Measurements from ENCODE around the gene RPA3. TPM values are rescaled to one million over a fixed set of nuclear protein-coding genes. Genes with fewer than 3 reads are reported as not detected.
A peak's percentile ranks its signal among the peaks of the same experiment; 100 is the strongest.

The RPA3 gene
- 25.2 TPM for total RNA-seq
- long read RNA-seq, partial matches to known transcripts: 19 of 22 reads
- long read RNA-seq, other reads (novel, unspliced or antisense): 2 of 22 reads

DNA sequence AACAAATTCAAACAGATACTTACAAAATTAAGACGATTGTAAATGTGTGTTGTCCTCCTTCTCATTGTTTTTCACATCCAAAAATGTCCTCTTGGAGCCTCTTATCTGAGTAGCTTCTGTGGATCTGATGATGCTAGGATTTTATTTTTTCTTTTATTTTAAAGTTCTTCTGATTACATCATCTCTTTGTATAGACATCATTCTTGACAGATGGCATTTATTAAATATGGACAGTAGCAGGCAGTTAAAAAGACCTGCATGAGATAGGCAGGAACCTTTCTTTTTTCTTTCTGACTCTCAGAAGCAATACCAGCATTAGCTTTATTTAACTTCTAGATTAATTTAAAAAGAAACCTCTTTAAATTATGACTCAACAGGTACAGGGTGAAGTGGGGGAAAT, at the start of gene RPA3:
RPA3 (minus strand) TSS at position 116 of the 400 bp plus-strand sequence. CDS start 78,189 bp downstream, outside the sequence.
- DNase-seq (no peak), ATAC-seq (no peak)
- intact Hi-C loops (cut with micrococcal nuclease): no loop called here

GRCh38 chr7:7766671-7767070, 48.3 kb upstream of the RPA3 start:
- DNase-seq: no peak
- intact Hi-C loops (cut with micrococcal nuclease): no loop called here
- ATAC-seq: no peak

- intact Hi-C loops (cut with micrococcal nuclease): no loop called here
- DNase-seq (no peak), ATAC-seq (no peak)
Measured at GRCh38 chr7:7765422-7765821, 47.0 kb upstream of the RPA3 start.

DNA sequence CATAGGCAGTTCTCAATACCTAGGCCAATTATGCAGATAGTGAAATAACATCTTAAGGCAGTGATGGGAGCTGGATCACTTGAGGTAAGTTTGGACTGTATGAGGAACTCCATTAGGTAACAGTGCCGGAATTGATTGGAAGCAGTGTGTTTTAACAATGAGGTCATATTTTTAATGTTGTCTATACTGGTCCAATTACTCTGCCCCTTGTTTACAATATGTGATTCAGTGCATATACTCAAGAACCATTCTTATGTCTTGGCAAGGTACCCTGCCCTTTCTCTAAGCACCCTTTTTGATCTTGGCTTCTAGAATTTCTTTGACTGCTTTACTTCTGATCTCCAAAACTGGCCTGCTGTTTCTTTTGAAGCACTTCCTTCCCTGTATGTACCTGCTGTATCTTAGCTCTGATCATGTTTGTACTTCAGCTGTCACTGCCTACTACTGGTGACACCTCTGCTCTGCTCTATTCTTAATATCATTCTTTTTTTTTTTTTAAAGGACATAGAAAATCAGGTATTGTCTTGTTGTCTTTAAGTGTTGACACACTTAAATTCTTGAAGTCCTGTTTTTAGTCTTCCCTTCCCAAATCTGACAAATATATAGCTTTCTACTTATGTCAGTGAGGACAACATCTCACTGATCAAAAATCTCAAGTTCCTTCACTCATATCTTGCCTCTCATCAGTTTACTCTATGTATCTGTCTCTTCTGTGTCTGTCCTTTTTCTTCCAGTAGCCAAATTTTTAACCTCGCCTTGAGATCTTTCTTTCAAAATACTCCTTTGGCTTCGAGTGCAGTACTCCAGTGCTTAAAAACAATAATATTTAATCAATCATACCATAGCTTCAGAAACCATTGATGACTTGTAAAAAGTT, 46.4 kb upstream of the RPA3 start:
- DNase-seq (no peak), ATAC-seq (no peak)
- intact Hi-C loops (cut with micrococcal nuclease): loop anchor here (5.0 kb wide), 1 partner anchor 82 kb away; no protein-coding TSS in a partner anchor

- intact Hi-C loops (cut with micrococcal nuclease): loop anchor here (5.0 kb wide), 1 partner anchor 80 kb away; no protein-coding TSS in a partner anchor
- ATAC-seq (peak; percentile 71), DNase-seq (no peak)
Measured at GRCh38 chr7:7761974-7762779, 43.8 kb upstream of the RPA3 start.

DNA sequence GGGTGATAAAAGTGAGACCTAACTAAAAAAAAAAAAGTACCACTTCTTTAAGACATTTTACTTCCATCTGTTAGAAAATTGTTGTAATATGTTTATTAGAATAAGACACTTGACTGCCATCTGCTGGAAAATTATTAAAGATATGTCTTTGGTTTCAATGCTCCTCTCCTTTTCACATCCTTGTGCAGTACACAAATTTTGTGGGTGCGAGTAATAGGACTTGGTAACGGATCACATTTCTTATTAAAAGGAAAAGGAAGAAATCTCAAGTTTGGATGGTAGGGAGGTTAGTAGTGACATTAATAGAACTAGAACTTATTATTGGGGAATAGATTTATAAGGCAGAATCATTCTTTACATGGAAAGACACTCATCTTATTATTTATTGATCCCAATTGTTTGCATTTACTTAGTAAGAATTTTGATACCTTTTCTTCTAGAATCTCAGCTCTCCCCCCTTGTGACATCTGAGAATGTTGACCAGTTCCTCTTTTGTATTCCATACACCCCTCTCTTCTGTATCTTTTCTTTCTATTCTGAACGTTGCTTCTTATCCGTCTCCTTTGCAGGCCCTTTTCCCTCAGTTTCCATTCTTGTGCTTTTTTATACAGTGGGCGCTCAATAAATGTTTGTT, 43.0 kb upstream of the RPA3 start:
- intact Hi-C loops (cut with micrococcal nuclease): loop anchor here (5.0 kb wide), 1 partner anchor 79 kb away; no protein-coding TSS in a partner anchor
- ATAC-seq (peak; percentile 74), DNase-seq (no peak)

DNA sequence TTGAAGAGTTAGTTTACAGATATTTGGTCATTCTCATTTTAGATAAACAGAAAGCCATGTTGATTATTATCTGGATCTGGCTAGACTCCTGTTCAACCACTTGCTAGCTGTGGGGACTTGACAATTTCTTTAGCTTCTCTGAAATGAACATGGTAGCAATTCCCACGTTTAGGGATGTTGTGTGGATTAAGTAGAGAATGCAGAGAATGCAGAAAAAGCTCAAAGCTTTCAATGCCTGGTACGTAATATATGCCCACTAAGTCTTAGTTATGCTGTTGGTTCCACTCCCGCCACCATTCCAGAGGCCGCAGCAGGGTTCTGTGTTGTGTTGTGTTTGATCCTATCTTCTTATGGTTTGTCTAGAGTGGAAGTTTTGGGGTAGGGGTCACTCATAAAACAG, 39.2 kb upstream of the RPA3 start:
- intact Hi-C loops (cut with micrococcal nuclease): no loop called here
- ATAC-seq: no peak
- no peak for DNase-seq

DNA sequence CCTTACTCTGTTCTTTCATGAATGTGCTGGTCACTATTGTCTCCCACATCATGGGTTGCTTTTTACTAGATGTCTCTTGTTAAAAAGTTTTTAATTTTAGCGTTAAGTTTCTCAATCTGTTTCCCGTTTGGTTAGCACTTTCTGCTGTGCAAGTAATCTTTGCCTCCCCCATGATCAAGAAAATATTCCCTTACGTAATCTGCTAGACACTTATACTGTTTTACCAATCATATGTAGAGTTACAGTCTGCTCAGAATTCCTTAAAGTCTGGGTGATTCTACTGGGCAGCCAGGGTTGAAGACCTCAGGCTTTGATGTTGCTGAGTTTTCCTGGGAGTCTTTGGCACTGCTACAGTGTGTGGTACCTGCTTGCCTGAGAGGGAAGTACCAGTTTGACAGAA, 38.2 kb upstream of the RPA3 start:
- ATAC-seq (no peak), DNase-seq (no peak)
- intact Hi-C loops (cut with micrococcal nuclease): no loop called here

DNA sequence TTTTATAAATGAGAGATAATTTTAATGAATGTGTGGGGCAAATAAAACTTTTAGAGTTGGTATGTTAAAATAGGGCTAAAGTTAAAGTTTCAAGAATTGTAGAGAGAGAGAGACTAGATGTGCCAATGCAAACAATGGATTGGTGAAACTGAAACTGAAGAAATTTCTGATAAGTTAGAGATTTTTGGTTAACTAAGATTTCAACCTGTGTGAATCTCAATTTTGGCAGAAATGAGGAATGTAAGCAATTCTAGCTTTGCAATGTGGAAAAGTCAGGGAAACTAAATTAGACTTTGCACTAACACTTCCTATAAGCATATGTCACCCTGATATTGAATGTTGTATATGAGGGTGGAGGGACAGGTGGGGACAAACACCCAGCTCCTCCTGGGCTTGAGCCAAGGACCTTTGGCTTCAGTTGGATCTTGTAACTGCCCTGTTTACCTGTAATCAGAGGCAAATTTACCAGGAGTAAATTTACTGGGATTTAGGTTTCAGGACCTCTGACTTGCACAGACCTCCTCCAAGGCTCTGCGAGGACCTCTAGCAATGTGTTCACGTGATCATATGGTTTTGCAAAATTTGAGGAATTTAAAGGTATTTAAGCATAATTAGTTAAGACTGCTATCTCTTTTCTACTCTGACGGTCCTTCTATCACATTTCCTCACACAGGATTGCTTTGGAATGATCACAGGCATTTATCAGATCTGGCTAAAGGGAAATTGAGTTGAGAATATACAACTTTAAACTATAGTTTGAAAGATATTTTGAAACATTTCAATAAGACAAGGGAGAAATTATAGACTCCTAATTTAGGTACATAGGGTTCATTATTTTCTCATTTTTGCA, 33.1 kb upstream of the RPA3 start:
- DNase-seq: no peak
- intact Hi-C loops (cut with micrococcal nuclease): no loop called here
- ATAC-seq: no peak

DNA sequence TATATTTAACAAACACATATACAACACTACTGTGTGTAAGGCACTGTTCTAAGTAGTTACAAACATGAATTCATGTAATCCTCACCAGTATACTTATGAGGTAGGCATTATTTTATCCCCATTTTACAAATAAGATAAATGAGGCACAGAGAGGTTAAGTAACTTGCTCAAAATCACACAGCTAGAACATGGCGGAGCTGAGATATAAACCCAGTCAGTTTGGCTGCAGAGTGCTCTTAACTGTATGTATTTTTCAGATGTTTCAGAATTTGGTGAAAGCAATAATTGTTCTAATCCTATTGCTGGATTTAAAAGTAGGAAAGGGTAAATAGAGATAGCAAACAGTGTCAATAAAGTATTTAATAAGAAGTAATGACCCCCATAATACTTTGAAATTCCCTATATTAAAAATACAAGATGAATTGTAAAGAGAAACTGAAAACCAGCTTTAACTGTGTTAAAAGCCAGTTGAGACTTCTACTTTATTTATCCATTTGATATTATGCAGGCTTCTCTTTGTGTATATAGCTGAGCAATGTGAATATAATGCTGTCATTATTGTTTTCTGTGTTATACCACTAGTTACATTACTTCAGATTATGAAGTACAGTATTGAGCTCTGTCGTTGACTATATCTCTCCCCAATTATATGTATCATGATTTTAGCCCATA, 32.3 kb upstream of the RPA3 start:
- DNase-seq (no peak), ATAC-seq (no peak)
- intact Hi-C loops (cut with micrococcal nuclease): no loop called here

GRCh38 chr7:7746458-7746857, 28.1 kb upstream of the RPA3 start:
- ATAC-seq: peak; percentile 83
- intact Hi-C loops (cut with micrococcal nuclease): no loop called here
- no peak for DNase-seq

DNA sequence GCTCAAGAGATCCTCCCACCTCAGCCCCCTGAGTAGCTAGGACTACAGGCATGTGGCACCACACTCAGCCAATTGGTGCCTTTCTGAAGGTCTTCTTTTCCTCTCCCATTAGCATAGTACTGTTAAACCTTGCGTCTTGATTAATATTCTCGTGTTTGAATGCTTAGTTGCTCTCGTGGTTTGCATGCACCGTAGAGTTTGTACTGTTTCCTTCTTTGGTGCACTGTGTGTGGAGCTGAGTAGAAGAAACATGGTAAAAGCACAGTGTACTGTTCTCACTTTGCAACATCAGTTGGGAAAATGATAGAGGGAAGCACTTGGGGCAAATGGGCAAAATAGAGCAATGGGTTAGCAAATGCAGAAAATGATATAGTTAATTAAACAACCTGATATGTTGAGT, 27.6 kb upstream of the RPA3 start:
- DNase-seq (no peak), ATAC-seq (peak; percentile 55)
- intact Hi-C loops (cut with micrococcal nuclease): no loop called here

DNA sequence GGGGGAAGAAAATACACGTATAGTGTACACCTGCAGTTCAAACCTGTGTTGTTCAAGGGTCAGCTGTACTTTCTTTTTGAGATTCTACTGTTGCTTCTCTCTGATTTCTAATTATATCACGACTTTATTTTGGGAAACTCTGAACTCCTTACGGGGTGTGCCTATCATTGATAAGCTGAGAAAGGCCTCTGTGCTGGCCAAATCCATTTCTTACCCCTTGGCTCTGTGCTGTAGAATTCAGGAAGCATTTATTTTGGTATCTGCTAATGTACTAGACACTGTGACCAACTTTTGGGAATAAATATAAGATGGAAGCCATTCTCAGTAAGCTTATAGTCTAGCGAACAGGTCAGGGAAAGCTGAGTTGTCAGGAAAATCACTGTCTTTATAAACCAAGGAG, 26.9 kb upstream of the RPA3 start:
- peak; percentile 79 for ATAC-seq
- no peak for DNase-seq
- intact Hi-C loops (cut with micrococcal nuclease): no loop called here

DNA sequence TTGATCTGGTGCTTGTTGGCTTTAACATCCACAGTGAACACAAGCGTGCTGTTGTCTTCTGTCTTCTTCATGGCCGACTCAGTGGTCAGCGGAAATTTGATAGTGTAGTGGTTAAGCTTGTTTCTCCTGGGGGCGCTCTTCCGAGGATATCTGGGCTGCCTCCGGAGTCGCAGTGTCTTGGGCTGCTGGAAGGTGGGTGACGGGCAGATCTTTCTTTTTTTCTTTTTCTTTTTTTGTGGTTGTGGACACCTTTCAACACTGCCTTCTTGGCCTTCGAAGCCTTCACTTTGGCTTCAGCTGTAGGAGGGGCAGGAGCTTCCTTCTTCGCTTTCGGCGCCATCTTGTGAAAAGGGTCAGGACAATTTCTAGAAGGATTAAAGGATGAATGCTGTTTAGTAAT, 23.8 kb upstream of the RPA3 start:
- no peak for ATAC-seq
- DNase-seq: no peak
- intact Hi-C loops (cut with micrococcal nuclease): no loop called here

GRCh38 chr7:7740037-7740355, 21.6 kb upstream of the RPA3 start:
- intact Hi-C loops (cut with micrococcal nuclease): no loop called here
- DNase-seq (no peak), ATAC-seq (no peak)

- intact Hi-C loops (cut with micrococcal nuclease): no loop called here
- no peak for DNase-seq
- no peak for ATAC-seq
Measured at GRCh38 chr7:7739204-7740036, 21.0 kb upstream of the RPA3 start.

GRCh38 chr7:7738622-7739021, 20.2 kb upstream of the RPA3 start:
- DNase-seq: no peak
- intact Hi-C loops (cut with micrococcal nuclease): no loop called here
- no peak for ATAC-seq

- ATAC-seq (no peak), DNase-seq (no peak)
- intact Hi-C loops (cut with micrococcal nuclease): no loop called here
Measured at GRCh38 chr7:7738177-7738576, 19.8 kb upstream of the RPA3 start.
